Ovary (tissue), 9 donors: ENCODE results near the gene FAM20C. TPM values are rescaled to one million over a fixed set of nuclear protein-coding genes. Genes with fewer than 3 reads are reported as not detected.

Source experiments
- DNase-seq, 5 donors: peaks; one replicate each; pipeline ENCODE4 v3.0.0-alpha.2; 2019 to 2020
- H3K27ac ChIP-seq, 2 donors: fragments of 200-600 bp; one replicate each; pipeline versions ENCODE4 v1.5.1 to v1.8.0; 2019 to 2022
- H3K27me3 ChIP-seq: fragments of 200-600 bp; one replicate; pipeline ENCODE4 v1.8.0; 2022
- H3K36me3 ChIP-seq: fragments of 200-600 bp; sonication (generic); one replicate; pipeline ENCODE4 v1.5.1; 2019
- H3K4me1 ChIP-seq: one replicate; pipeline ENCODE4 v1.8.1; 2013; ENCODE audit warnings: mild to moderate bottlenecking, moderate library complexity; ENCODE audit not compliant: insufficient read depth
- H3K4me3 ChIP-seq: fragments of 200-600 bp; sonication (generic); one replicate; pipeline ENCODE4 v1.5.1; 2017
- H3K9me3 ChIP-seq, 2 donors: fragments of 200-600 bp in 1 of 2; sonication (generic) in 1 of 2; one replicate each; pipeline versions ENCODE4 v1.5.1 to v1.8.1; 2013 to 2019; ENCODE audit warnings: mild to moderate bottlenecking in 1 of 2, moderate library complexity in 1 of 2
- CTCF ChIP-seq, 3 donors: fragments of 450-650 bp in 2 of 3; fragments of 200-600 bp in 1 of 3; IDR thresholded peaks; one replicate each; pipeline versions ENCODE4 v1.5.1 to v1.8.0; 2016 to 2022; ENCODE audit warnings: antibody characterized with exemption in 3 of 3, mild to moderate bottlenecking in 1 of 3
- EP300 ChIP-seq: sonication (generic); formaldehyde crosslinking; IDR thresholded peaks from one replicate; pipeline ENCODE4 v1.6.1; 2017; ENCODE audit warnings: antibody characterized with exemption
- POLR2A ChIP-seq: fragments of 450-650 bp; IDR thresholded peaks from one replicate; pipeline ENCODE4 v1.6.1; 2017; ENCODE audit warnings: antibody characterized with exemption, mild to moderate bottlenecking, moderate library complexity
- WGBS, 3 donors: extraction: QIAGEN DNeasy Blood & Tissue Kit in 1 of 3; methylation state at CpG; one replicate each; pipeline versions ENCODE4 v1.1.5 to v1.1.7; 2013 to 2017; 5-methylcytosine and 5-hydroxymethylcytosine counted together
- intact Hi-C, 4 donors: fragments of 100-400 bp; cut with DNase I; formaldehyde crosslinking; loops; one replicate each; pipeline versions ENCODE4 v1.11.0 to v1.15.1; 2022 to 2023
- polyA plus RNA-seq, 2 donors: library from polyadenylated mRNA; stranded (reverse); fragments of 200-250 nt in 1 of 2; fragments of 350-450 nt in 1 of 2; fragmentation: Illumina TruSeq in 1 of 2; extraction: RNeasy Lipid Tissue Mini Kit (QIAGEN cat#74804) in 1 of 2; gene quantifications; one replicate each; pipeline ENCODE4 v1.2.3, GENCODE V29; 2013 to 2014
- total RNA-seq, 7 donors: library from RNA; depleted of rRNA in 2 of 7; stranded (reverse); fragments of >200 nt in 2 of 7; fragmentation: NEBNext Ultra II Directional in 3 of 7; extraction: Animal tissue kit (Norgen Biotek cat#: 25700) in 3 of 7; gene quantifications; one replicate each; pipeline versions ENCODE4 v1.1.0 to v1.2.4, GENCODE V29; 2016 to 2023
- donor health status: DM: no; HTN: no; CAD: no; lungs with moderate emphysema.
- donor health status: DM: no; HTN: no; CAD: no.
- donor health status: Bipolar disorder and iron deficiency.
- donor health status: DM: yes; HTN: yes; CAD: no.
- donor health status: DM: no; HTN: no; CAD: no.
- donor health status: DM: yes; HTN: yes; CAD: no.

Gene FAM20C
- total and polyA plus RNA-seq, 9 donors, result 6.2 to 80.4 (median 33.5) TPM

- intact Hi-C loops, result no loop called here
- no peak for TF ChIP-seq CTCF (IDR thresholded peaks at IDR 0.05)
- TF ChIP-seq POLR2A, result no peak
- no peak for TF ChIP-seq EP300
- no peaks in the 10 kb centered on the region for H3K36me3 ChIP-seq
- H3K9me3 ChIP-seq, result no peaks in the 10 kb centered on the region
- H3K4me3 ChIP-seq, result no peak overlapping the region
- DNase-seq, result no peak
- no peaks in the 10 kb centered on the region for H3K27me3 ChIP-seq
- H3K4me1 ChIP-seq, result no peaks in the 10 kb centered on the region
- H3K27ac ChIP-seq, result no peak overlapping the region
- WGBS, 3 donors, result 78 to 83% (median 79%) methylated on average over 36 of the region's 36 CpGs
These were observed 22.2 kb downstream of the FAM20C start for GRCh38 chr7:214410-215212.

- 68 to 73% (median 71%) methylated on average over 13 to 23 of the region's 24 CpGs for WGBS, 3 donors
- TF ChIP-seq CTCF (IDR thresholded peaks at IDR 0.05) (no peak), EP300 (no peak), POLR2A (no peak)
- DNase-seq, result no peak
- intact Hi-C loops, result no loop called here
- H3K4me3 ChIP-seq, result no peak overlapping the region
- no peaks in the 10 kb centered on the region for H3K4me1 ChIP-seq
- no peaks in the 10 kb centered on the region for H3K36me3 ChIP-seq
- H3K27ac ChIP-seq, result no peak overlapping the region
- H3K27me3 ChIP-seq, result no peaks in the 10 kb centered on the region
- no peaks in the 10 kb centered on the region for H3K9me3 ChIP-seq
These were observed 24.3 kb downstream of the FAM20C start for GRCh38 chr7:216360-217300.

- Histone ChIP-seq H3K36me3 (no peaks in the 10 kb centered on the region), H3K9me3 (no peaks in the 10 kb centered on the region), H3K4me1 (no peaks in the 10 kb centered on the region), H3K4me3 (no peak overlapping the region), H3K27ac (no peak overlapping the region), H3K27me3 (no peaks in the 10 kb centered on the region)
- 86 to 91% (median 89%) methylated on average over 21 of the region's 21 CpGs for WGBS, 3 donors
- no peak for DNase-seq
- no peak for TF ChIP-seq EP300
- no peak for TF ChIP-seq CTCF (IDR thresholded peaks at IDR 0.05)
- TF ChIP-seq POLR2A, result no peak
- intact Hi-C loops, result no loop called here
These were observed 25.4 kb downstream of the FAM20C start for GRCh38 chr7:217781-218180.

- intact Hi-C loops, result no loop called here
- Histone ChIP-seq H3K4me1 (no peaks in the 10 kb centered on the region), H3K9me3 (no peaks in the 10 kb centered on the region), H3K27ac (no peak overlapping the region), H3K36me3 (no peaks in the 10 kb centered on the region), H3K4me3 (no peak overlapping the region), H3K27me3 (no peaks in the 10 kb centered on the region)
- 86 to 88% (median 86%) methylated on average over 24 of the region's 24 CpGs for WGBS, 3 donors
- DNase-seq, result no peak
- TF ChIP-seq CTCF (IDR thresholded peaks at IDR 0.05) (no peak), POLR2A (no peak), EP300 (no peak)
These were observed 25.9 kb downstream of the FAM20C start for GRCh38 chr7:218316-218715.
